H9 (cell line): ENCODE results near the gene L1TD1. TPM values are rescaled to one million over a fixed set of nuclear protein-coding genes. Genes with fewer than 3 reads are reported as not detected.

Experiments used
- DNase-seq: peaks from one replicate; pipeline ENCODE4 v3.0.0-alpha.2; 2017
- H2AFZ ChIP-seq: one replicate; pipeline ENCODE4 v1.6.1; 2013; ENCODE audit warnings: mild to moderate bottlenecking, low read length, control low read depth, moderate library complexity
- H2AK5ac ChIP-seq: 2 replicates; pipeline ENCODE4 v1.6.1; 2013; ENCODE audit warnings: low read length, control low read depth, mixed read lengths; ENCODE audit not compliant: insufficient read length
- H2BK120ac ChIP-seq: one replicate; pipeline ENCODE4 v1.6.1; 2013; ENCODE audit warnings: low read depth, mild to moderate bottlenecking, low read length, control low read depth, inconsistent platforms; ENCODE audit not compliant: poor library complexity, severe bottlenecking
- H2BK12ac ChIP-seq: 2 replicates; pipeline ENCODE4 v1.6.1; 2013; ENCODE audit warnings: low read length, control low read depth, mixed read lengths, low read depth; ENCODE audit not compliant: insufficient read length
- H2BK15ac ChIP-seq: 2 replicates; pipeline ENCODE4 v1.6.1; 2013; ENCODE audit warnings: low read depth, low read length, control low read depth
- H2BK20ac ChIP-seq: one replicate; pipeline ENCODE4 v1.6.1; 2013; ENCODE audit warnings: low read depth, mild to moderate bottlenecking, low read length, control low read depth, inconsistent platforms; ENCODE audit not compliant: poor library complexity, severe bottlenecking
- H2BK5ac ChIP-seq: 2 replicates; pipeline ENCODE4 v1.6.1; 2013; ENCODE audit warnings: low read length, control low read depth, mixed read lengths; ENCODE audit not compliant: insufficient read length
- H3K14ac ChIP-seq: 2 replicates; pipeline ENCODE4 v1.6.1; 2013; ENCODE audit warnings: low read length, control low read depth; ENCODE audit not compliant: insufficient read depth
- H3K18ac ChIP-seq: 2 replicates; pipeline ENCODE4 v1.6.1; 2013; ENCODE audit warnings: low read depth, mild to moderate bottlenecking, mixed read lengths, low read length, control low read depth; ENCODE audit not compliant: insufficient read length
- H3K23ac ChIP-seq: 2 replicates; pipeline ENCODE4 v1.6.1; 2013; ENCODE audit warnings: low read length, control low read depth, mixed read lengths, low read depth; ENCODE audit not compliant: insufficient read length
- H3K23me2 ChIP-seq: 2 replicates; pipeline ENCODE4 v1.6.1; 2013; ENCODE audit warnings: low read depth, mild to moderate bottlenecking, mixed read lengths, low read length, control low read depth; ENCODE audit not compliant: insufficient read length, poor library complexity, severe bottlenecking
- H3K27ac ChIP-seq: 2 replicates; pipeline ENCODE4 v1.5.1; 2013; ENCODE audit warnings: low read length, control low read depth, mixed read lengths, low read depth; ENCODE audit not compliant: insufficient read length
- H3K27me3 ChIP-seq: 2 replicates; pipeline ENCODE4 v1.6.1; 2013; ENCODE audit warnings: low read length, control low read depth, inconsistent platforms; ENCODE audit not compliant: insufficient read depth
- H3K4ac ChIP-seq: 2 replicates; pipeline ENCODE4 v1.6.1; 2013; ENCODE audit warnings: low read depth, mild to moderate bottlenecking, control low read depth, inconsistent platforms, low read length, moderate library complexity
- H3K4me1 ChIP-seq: 2 replicates; pipeline ENCODE4 v1.6.1; 2013; ENCODE audit warnings: low read length, control low read depth, inconsistent platforms; ENCODE audit not compliant: insufficient read depth
- H3K4me2 ChIP-seq: 2 replicates; pipeline ENCODE4 v1.6.1; 2013; ENCODE audit warnings: low read length, control low read depth, mixed read lengths; ENCODE audit not compliant: insufficient read length, insufficient read depth
- H3K56ac ChIP-seq: 2 replicates; pipeline ENCODE4 v1.6.1; 2013; ENCODE audit warnings: low read depth, mild to moderate bottlenecking, mixed read lengths, low read length, control low read depth; ENCODE audit not compliant: insufficient read length
- H3K79me1 ChIP-seq: 2 replicates; pipeline ENCODE4 v1.6.1; 2013; ENCODE audit warnings: low read depth, mild to moderate bottlenecking, moderate library complexity, low read length, control low read depth, inconsistent platforms; ENCODE audit not compliant: insufficient read depth, poor library complexity, severe bottlenecking
- H3K79me2 ChIP-seq: 2 replicates; pipeline ENCODE4 v1.6.1; 2013; ENCODE audit warnings: low read length, control low read depth, inconsistent platforms; ENCODE audit not compliant: insufficient read depth
- H3K9ac ChIP-seq: 2 replicates; pipeline ENCODE4 v1.6.1; 2013; ENCODE audit warnings: low read length, control low read depth, mixed read lengths; ENCODE audit not compliant: insufficient read length; ENCODE audit errors: extremely low read depth
- H3K9me3 ChIP-seq: one replicate; pipeline ENCODE4 v1.6.1; 2013; ENCODE audit warnings: low read depth, low read length, inconsistent platforms; ENCODE audit not compliant: control insufficient read depth
- H3T11ph ChIP-seq: one replicate; pipeline ENCODE4 v1.6.1; 2013; ENCODE audit warnings: mild to moderate bottlenecking, low read length, control low read depth, inconsistent platforms
- H4K20me1 ChIP-seq: one replicate; pipeline ENCODE4 v1.6.1; 2013; ENCODE audit not compliant: control insufficient read depth, insufficient read length, insufficient read depth
- H4K5ac ChIP-seq: 2 replicates; pipeline ENCODE4 v1.6.1; 2013; ENCODE audit warnings: low read depth, mild to moderate bottlenecking, mixed read lengths, low read length, control low read depth; ENCODE audit not compliant: insufficient read length
- H4K8ac ChIP-seq: replicated peaks from 2 replicates; pipeline ENCODE4 v1.6.1; 2013; ENCODE audit warnings: low read length, control low read depth, mixed read lengths, low read depth; ENCODE audit not compliant: insufficient read length
- H4K91ac ChIP-seq: 2 replicates; pipeline ENCODE4 v1.6.1; 2013; ENCODE audit warnings: low read depth, mild to moderate bottlenecking, moderate library complexity, mixed read lengths, low read length, control low read depth; ENCODE audit not compliant: insufficient read length
- H3K27ac Mint-ChIP-seq, 3 experiments: 2 replicates in 2 of 3; 3 replicates in 1 of 3; pipeline ENCODE4 v1.8.0; 2020 to 2021; ENCODE audit warnings: mixed read lengths in 3 of 3, mild to moderate bottlenecking in 1 of 3, moderate library complexity in 1 of 3
- H3K27me3 Mint-ChIP-seq: 2 replicates; pipeline ENCODE4 v1.8.0; 2021; ENCODE audit warnings: low read depth, mild to moderate bottlenecking, moderate library complexity, mixed read lengths
- H3K36me3 Mint-ChIP-seq, 3 experiments: 2 replicates in 2 of 3; 3 replicates in 1 of 3; pipeline ENCODE4 v1.8.0; 2020 to 2021; ENCODE audit warnings: low read depth in 3 of 3, mixed read lengths in 3 of 3; ENCODE audit not compliant: insufficient read depth in 1 of 3
- H3K4me1 Mint-ChIP-seq, 2 experiments: 2 replicates each; pipeline ENCODE4 v1.8.0; 2020; ENCODE audit warnings: mixed read lengths in 2 of 2
- H3K4me3 Mint-ChIP-seq, 2 experiments: 2 replicates in 1 of 2; 3 replicates in 1 of 2; pipeline ENCODE4 v1.8.0; 2020 to 2021; ENCODE audit warnings: mild to moderate bottlenecking in 2 of 2, mixed read lengths in 2 of 2, moderate library complexity in 1 of 2
- H3K9me3 Mint-ChIP-seq, 2 experiments: 2 replicates in 1 of 2; 3 replicates in 1 of 2; pipeline ENCODE4 v1.8.0; 2020; ENCODE audit warnings: mild to moderate bottlenecking in 2 of 2, mixed read lengths in 2 of 2, moderate library complexity in 1 of 2
- CTCF ChIP-seq: fragments of 200-600 bp; sonication (generic); conservative IDR thresholded peaks from 3 replicates; pipeline ENCODE4 v1.8.0; 2021; ENCODE audit warnings: antibody characterized with exemption, mild to moderate bottlenecking
- WGBS: extraction: QIAGEN DNeasy Blood & Tissue Kit; methylation state at CpG from one replicate; pipeline ENCODE4 v1.1.7; 2013; ENCODE audit warnings: missing lambda C conversion rate, low lambda C conversion rate, mixed read lengths; ENCODE audit not compliant: insufficient read length; ENCODE audit errors: extremely low coverage; 5-methylcytosine and 5-hydroxymethylcytosine counted together
- total RNA-seq: library from RNA; stranded (reverse); gene quantifications from 2 replicates; pipeline ENCODE4 v1.2.1, GENCODE V29; 2021

L1TD1 gene
- total RNA-seq, 1 experiment from 2014 or later: 422 TPM

DNA sequence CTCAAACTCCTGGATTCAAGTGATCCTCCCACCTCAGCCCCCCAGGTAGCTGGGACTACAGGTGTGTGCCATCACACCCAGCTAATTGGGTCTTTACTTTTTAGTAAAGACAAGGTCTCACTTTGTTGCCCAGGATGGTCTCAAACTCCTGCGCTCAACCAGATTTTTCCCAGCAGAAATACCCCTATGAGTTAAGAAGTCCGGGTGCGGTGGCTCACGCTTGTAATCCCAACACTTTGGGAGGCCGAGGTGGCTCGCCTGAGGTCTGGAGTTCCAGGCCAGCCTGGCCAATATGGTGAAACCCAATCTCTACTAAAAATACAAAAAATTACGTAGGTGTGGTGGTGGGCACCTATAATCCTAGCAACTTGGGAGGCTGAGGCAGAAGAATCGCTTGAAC lies 6.5 kb upstream of the L1TD1 start:
- Histone ChIP-seq H3K79me1 (no peaks in the 10 kb centered on the region), H3K18ac (no peak overlapping the region), H3K4me2 (no peak overlapping the region), H3K23ac (no peak overlapping the region), H2BK12ac (no peak overlapping the region), H2AFZ (no peak overlapping the region), H3K56ac (no peak overlapping the region), H2BK120ac (no peak overlapping the region), H3K79me2 (no peaks in the 10 kb centered on the region), H2BK20ac (no peak overlapping the region), H4K8ac (no peak overlapping the region), H3K23me2 (no peaks in the 10 kb centered on the region), H4K91ac (no peak overlapping the region), H3K27ac (no peak overlapping the region), H4K20me1 (no peaks in the 10 kb centered on the region), H3K9me3 (no peaks in the 10 kb centered on the region), H3K4ac (no peak overlapping the region), H2AK5ac (no peak overlapping the region), H3K14ac (no peak overlapping the region), H4K5ac (no peak overlapping the region), H3T11ph (no peak overlapping the region), H3K4me1 (peaks cover 2% of the 10 kb centered on the region; the same call in 1 of the 2 replicates), H2BK5ac (no peak overlapping the region), H3K27me3 (no peaks in the 10 kb centered on the region), H3K9ac (no peak overlapping the region), H2BK15ac (no peak overlapping the region)
- no CpG with 5 or more reads among the region's 8 CpGs for WGBS
- Mint-ChIP-seq H3K27me3 (no peaks in the 10 kb centered on the region), H3K4me3 (no peak overlapping the region), H3K36me3 (no peaks in the 10 kb centered on the region; a peak in 2 of 7 replicates), H3K27ac (peak overlapping the region in 1 of 3 experiments; percentile 55; a peak in 1 of 7 replicates), H3K4me1 (peaks cover 26 to 27% of the 10 kb centered on the region in 2 experiments), H3K9me3 (no peaks in the 10 kb centered on the region)
- DNase-seq: no peak
- TF ChIP-seq CTCF: no peak
